Natural killer cell (primary cell): ENCODE results near the gene BRD4. TPM values are rescaled to one million over a fixed set of nuclear protein-coding genes. Genes with fewer than 3 reads are reported as not detected.
A peak's percentile ranks its signal among the peaks of the same experiment; 100 is the strongest.

Source experiments
- ATAC-seq, 3 donors: fragments of 150-1000 bp in 2 of 3; fragments of 200-7000 bp in 1 of 3; cut with Tn5 transposase; 1 replicate in 1 of 3; 2 replicates in 2 of 3; pipeline ENCODE4 v1.10.0; 2021; ENCODE audit warnings: mild to moderate bottlenecking in 2 of 3, moderate library complexity in 2 of 3
- DNase-seq, 2 donors: peaks; one replicate each; pipeline versions ENCODE4 v3.0.0 to v3.0.0-alpha.2; 2013 to 2021; ENCODE audit warnings: mixed read lengths in 1 of 2
- H3K27ac ChIP-seq: one replicate; pipeline ENCODE4 v1.5.1; 2013; ENCODE audit warnings: mild to moderate bottlenecking, low read length
- H3K27me3 ChIP-seq: one replicate; pipeline ENCODE4 v1.6.1; 2013; ENCODE audit warnings: low read length; ENCODE audit not compliant: control insufficient read depth, insufficient read depth
- H3K36me3 ChIP-seq: one replicate; pipeline ENCODE4 v1.6.1; 2013; ENCODE audit warnings: low read length; ENCODE audit not compliant: control insufficient read depth, insufficient read depth
- H3K4me1 ChIP-seq: one replicate; pipeline ENCODE4 v1.6.1; 2013; ENCODE audit warnings: low read length; ENCODE audit not compliant: control insufficient read depth, insufficient read depth
- H3K4me3 ChIP-seq: one replicate; pipeline ENCODE4 v1.5.1; 2013; ENCODE audit warnings: low read length
- H3K9me3 ChIP-seq: one replicate; pipeline ENCODE4 v1.6.1; 2013; ENCODE audit warnings: low read length; ENCODE audit not compliant: control insufficient read depth, insufficient read depth
- H3K27ac Mint-ChIP-seq, 2 donors: one replicate each; pipeline ENCODE4 v1.8.0; 2022; ENCODE audit warnings: mild to moderate bottlenecking in 2 of 2, mixed read lengths in 2 of 2, moderate library complexity in 1 of 2
- H3K27me3 Mint-ChIP-seq, 2 donors: one replicate each; pipeline ENCODE4 v1.8.0; 2022; ENCODE audit warnings: low read depth in 2 of 2, mixed read lengths in 2 of 2
- H3K36me3 Mint-ChIP-seq: one replicate; pipeline ENCODE4 v1.8.0; 2022; ENCODE audit warnings: mixed read lengths
- H3K4me1 Mint-ChIP-seq, 2 donors: one replicate each; pipeline ENCODE4 v1.8.0; 2022; ENCODE audit warnings: mixed read lengths in 2 of 2
- H3K4me3 Mint-ChIP-seq: one replicate; pipeline ENCODE4 v1.8.0; 2022; ENCODE audit warnings: mild to moderate bottlenecking, moderate library complexity, mixed read lengths
- H3K9me3 Mint-ChIP-seq, 2 donors: one replicate each; pipeline ENCODE4 v1.8.0; 2022; ENCODE audit warnings: mixed read lengths in 2 of 2
- WGBS: methylation state at CpG from one replicate; pipeline ENCODE4 v1.1.7; 2013; ENCODE audit warnings: missing lambda C conversion rate; ENCODE audit not compliant: insufficient coverage; 5-methylcytosine and 5-hydroxymethylcytosine counted together
- intact Hi-C: fragments of 100-400 bp; cut with micrococcal nuclease; formaldehyde crosslinking; loops from one replicate; pipeline ENCODE4 v1.14.2; 2022
- total RNA-seq, 4 donors: library from RNA; stranded (reverse); fragments of 120-200 nt in 1 of 4; gene quantifications; one replicate each; pipeline versions ENCODE4 v1.2.3 to v1.2.4, GENCODE V29; 2013 to 2022
- TF ChIP-seq, protein P1 (sequence below): fragments of 200-600 bp; IDR thresholded peaks from one replicate; pipeline ENCODE4 v1.8.0; 2022; ENCODE audit warnings: antibody characterized with exemption

BRD4 gene
- total RNA-seq, 3 donors from 2014 or later (not counting 1 experiment from before 2014, with no cell fraction given): 91.9 to 116 (median 98.3) TPM

DNA sequence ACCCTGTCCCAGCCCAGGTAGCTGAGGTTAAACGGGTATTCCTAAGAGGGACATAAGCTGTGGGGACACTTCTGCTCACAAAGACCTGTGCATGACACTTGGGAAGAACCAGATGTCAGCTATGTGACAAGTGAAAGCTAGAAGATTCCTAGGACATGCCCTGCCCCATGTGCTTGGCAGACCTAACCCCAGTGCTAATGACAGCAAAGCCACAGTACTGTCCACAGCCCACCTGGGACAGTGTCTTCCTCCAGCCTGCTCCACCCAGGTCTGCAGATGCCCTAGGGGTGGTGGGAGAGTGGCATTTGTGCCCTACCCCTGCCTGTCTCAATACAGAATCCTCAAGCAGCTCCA lies 81.7 kb downstream of the BRD4 start:
- no peaks in the 10 kb centered on the region for H3K36me3 Mint-ChIP-seq

DNA sequence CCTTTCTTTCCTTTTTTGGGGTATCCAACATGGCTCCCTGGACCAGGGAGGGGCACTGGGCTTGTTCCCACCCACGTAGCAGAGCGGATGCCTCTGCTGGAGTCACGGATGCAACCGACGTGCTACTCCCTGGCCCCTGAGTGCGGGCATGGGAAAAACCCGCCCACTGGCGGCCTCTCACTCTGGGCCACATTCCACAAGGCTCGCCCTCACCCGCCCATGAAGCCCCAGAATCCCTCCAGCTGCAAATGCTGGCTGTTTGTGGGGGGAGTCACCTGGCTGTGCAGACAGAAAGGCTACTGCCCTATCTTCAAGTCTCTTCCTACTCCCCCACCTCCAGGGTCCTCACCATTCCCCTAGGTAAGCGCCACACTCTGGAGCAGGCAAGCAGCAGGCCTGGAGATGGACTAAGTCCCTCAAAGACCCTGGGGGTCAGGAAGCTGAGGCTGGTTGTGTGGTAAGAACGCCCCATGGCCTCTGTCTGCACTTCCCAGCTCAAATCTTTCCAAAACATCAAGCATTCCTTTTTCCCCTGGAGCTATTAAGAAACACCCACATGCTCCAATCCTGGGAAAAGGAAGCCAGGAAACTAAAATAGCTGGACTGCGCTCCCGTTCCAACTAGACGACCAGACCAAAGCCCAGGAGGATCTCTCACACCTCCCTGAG lies 82.2 kb downstream of the BRD4 start:
- Mint-ChIP-seq H3K36me3 (no peaks in the 10 kb centered on the region), H3K9me3 (no peaks in the 10 kb centered on the region), H3K27me3 (no peaks in the 10 kb centered on the region), H3K4me1 (peaks cover 6 to 10% of the 10 kb centered on the region in 2 donors), H3K4me3 (no peak overlapping the region), H3K27ac (no peak overlapping the region)
- no peak overlapping the region for H3K27ac ChIP-seq
- intact Hi-C loops: no loop called here
- no peaks in the 10 kb centered on the region for H3K4me1 ChIP-seq
- H3K27me3 ChIP-seq: no peaks in the 10 kb centered on the region
- no peak for DNase-seq
- peaks cover 76% of the 10 kb centered on the region for H3K36me3 ChIP-seq
- 91% methylated on average over 15 of the region's 15 CpGs for WGBS
- ATAC-seq: no peak
- H3K9me3 ChIP-seq: no peaks in the 10 kb centered on the region
- TF ChIP-seq, protein P1, sequence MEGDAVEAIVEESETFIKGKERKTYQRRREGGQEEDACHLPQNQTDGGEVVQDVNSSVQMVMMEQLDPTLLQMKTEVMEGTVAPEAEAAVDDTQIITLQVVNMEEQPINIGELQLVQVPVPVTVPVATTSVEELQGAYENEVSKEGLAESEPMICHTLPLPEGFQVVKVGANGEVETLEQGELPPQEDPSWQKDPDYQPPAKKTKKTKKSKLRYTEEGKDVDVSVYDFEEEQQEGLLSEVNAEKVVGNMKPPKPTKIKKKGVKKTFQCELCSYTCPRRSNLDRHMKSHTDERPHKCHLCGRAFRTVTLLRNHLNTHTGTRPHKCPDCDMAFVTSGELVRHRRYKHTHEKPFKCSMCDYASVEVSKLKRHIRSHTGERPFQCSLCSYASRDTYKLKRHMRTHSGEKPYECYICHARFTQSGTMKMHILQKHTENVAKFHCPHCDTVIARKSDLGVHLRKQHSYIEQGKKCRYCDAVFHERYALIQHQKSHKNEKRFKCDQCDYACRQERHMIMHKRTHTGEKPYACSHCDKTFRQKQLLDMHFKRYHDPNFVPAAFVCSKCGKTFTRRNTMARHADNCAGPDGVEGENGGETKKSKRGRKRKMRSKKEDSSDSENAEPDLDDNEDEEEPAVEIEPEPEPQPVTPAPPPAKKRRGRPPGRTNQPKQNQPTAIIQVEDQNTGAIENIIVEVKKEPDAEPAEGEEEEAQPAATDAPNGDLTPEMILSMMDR: no peak
- H3K4me3 ChIP-seq: no peak overlapping the region

More for the DNA sequence above, 81.7 kb downstream of the BRD4 start:
- H3K27ac ChIP-seq: no peak overlapping the region
- no peaks in the 10 kb centered on the region for H3K9me3 Mint-ChIP-seq
- peaks cover 76% of the 10 kb centered on the region for H3K36me3 ChIP-seq
- ATAC-seq (no peak), DNase-seq (no peak)
- H3K4me3 Mint-ChIP-seq: no peak overlapping the region
- H3K9me3 ChIP-seq: no peaks in the 10 kb centered on the region
- peaks cover 6 to 8% of the 10 kb centered on the region in 2 donors for H3K4me1 Mint-ChIP-seq
- no peaks in the 10 kb centered on the region for H3K4me1 ChIP-seq
- H3K27me3 ChIP-seq: no peaks in the 10 kb centered on the region
- intact Hi-C loops: no loop called here
- H3K4me3 ChIP-seq: no peak overlapping the region
- 95% methylated on average over 1 of the region's 1 CpG for WGBS
- no peaks in the 10 kb centered on the region for H3K27me3 Mint-ChIP-seq
- H3K27ac Mint-ChIP-seq: peak overlapping the region in 1 of 2 donors; percentile 16
- TF ChIP-seq, protein P1: no peak

DNA sequence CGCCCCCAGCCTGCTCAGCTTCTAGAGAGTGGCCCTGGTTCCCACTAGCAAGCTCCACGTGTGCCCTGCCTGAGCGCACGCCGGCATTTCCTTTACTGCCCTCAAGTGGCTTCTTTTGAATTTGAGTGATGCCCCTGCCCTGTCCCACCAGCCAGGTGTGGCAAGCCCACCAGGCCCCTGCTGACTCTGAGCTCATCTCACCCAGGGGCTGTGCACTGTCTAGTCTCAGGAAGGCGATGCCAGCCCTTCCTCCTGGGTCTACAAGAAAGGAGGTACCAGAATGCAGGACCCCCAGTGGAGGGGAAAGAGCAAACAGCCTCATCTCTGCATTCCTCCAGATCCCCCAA lies 82.8 kb downstream of the BRD4 start:
- no peaks in the 10 kb centered on the region for H3K27me3 ChIP-seq
- intact Hi-C loops: no loop called here
- no peak overlapping the region for H3K27ac ChIP-seq
- ATAC-seq (no peak), DNase-seq (no peak)
- Mint-ChIP-seq H3K4me1 (peaks cover 6 to 16% of the 10 kb centered on the region in 2 donors), H3K4me3 (no peak overlapping the region), H3K36me3 (no peaks in the 10 kb centered on the region), H3K27me3 (no peaks in the 10 kb centered on the region), H3K27ac (no peak overlapping the region), H3K9me3 (no peaks in the 10 kb centered on the region)
- WGBS: 92% methylated on average over 6 of the region's 6 CpGs
- TF ChIP-seq, protein P1: no peak
- H3K4me3 ChIP-seq: no peak overlapping the region
- no peaks in the 10 kb centered on the region for H3K4me1 ChIP-seq
- no peaks in the 10 kb centered on the region for H3K9me3 ChIP-seq
- peaks cover 76% of the 10 kb centered on the region for H3K36me3 ChIP-seq
